Glomerular endothelial cell (primary cell): Measurements from ENCODE around the gene TBC1D2B. TPM values are rescaled to one million over a fixed set of nuclear protein-coding genes. Genes with fewer than 3 reads are reported as not detected.
"Not testable (repeated sequence)": the region's sequence is repeated elsewhere in the genome, so short reads cannot be mapped to it uniquely, and the experiment has no call there.

Source experiments
- DNase-seq: peaks from one replicate; pipeline ENCODE4 v3.0.0-alpha.2; 2011; ENCODE audit warnings: low read depth, low spot score; ENCODE audit errors: extremely low read depth
- total RNA-seq: library from RNA; depleted of rRNA; stranded (reverse); fragments of >200 nt; gene quantifications from 2 replicates; pipeline ENCODE4 v1.2.3, GENCODE V29; 2015

TBC1D2B gene
- total RNA-seq, 1 donor from 2014 or later, result 41.5 TPM

GRCh38 chr15:77980098-77980497 lies 97.4 kb downstream of the TBC1D2B start:
- DNase-seq, result no peak

- not testable (repeated sequence) for DNase-seq
Observed at GRCh38 chr15:77979157-77979556, 98.4 kb downstream of the TBC1D2B start.

- not testable (repeated sequence) for DNase-seq
Observed at GRCh38 chr15:77978759-77979145, 98.8 kb downstream of the TBC1D2B start.

GRCh38 chr15:77977903-77978758 lies 99.4 kb downstream of the TBC1D2B start:
- not testable (repeated sequence) for DNase-seq

- not testable (repeated sequence) for DNase-seq
Observed at GRCh38 chr15:77976760-77977525, 100.6 kb downstream of the TBC1D2B start.

GRCh38 chr15:77976095-77976450 lies 101.4 kb downstream of the TBC1D2B start:
- DNase-seq, result not testable (repeated sequence)

GRCh38 chr15:77975332-77976094 lies 102.0 kb downstream of the TBC1D2B start:
- DNase-seq, result no peak

- no peak for DNase-seq
Observed at GRCh38 chr15:77974416-77975331, 102.8 kb downstream of the TBC1D2B start.

GRCh38 chr15:77974098-77974414 lies 103.5 kb downstream of the TBC1D2B start:
- DNase-seq, result no peak

- not testable (repeated sequence) for DNase-seq
Observed at GRCh38 chr15:77973273-77974097, 104.0 kb downstream of the TBC1D2B start.

GRCh38 chr15:77972706-77973105 lies 104.8 kb downstream of the TBC1D2B start:
- not testable (repeated sequence) for DNase-seq

- DNase-seq, result not testable (repeated sequence)
Observed at GRCh38 chr15:77971875-77972274, 105.6 kb downstream of the TBC1D2B start.

- not testable (repeated sequence) for DNase-seq
Observed at GRCh38 chr15:77970813-77971360, 106.6 kb downstream of the TBC1D2B start.

GRCh38 chr15:77969055-77969454 lies 108.5 kb downstream of the TBC1D2B start:
- no peak for DNase-seq

GRCh38 chr15:77967798-77968197 lies 109.7 kb downstream of the TBC1D2B start:
- DNase-seq, result no peak

- DNase-seq, result not testable (repeated sequence)
Observed at GRCh38 chr15:77967235-77967615, 110.3 kb downstream of the TBC1D2B start.

GRCh38 chr15:77966540-77967234 lies 110.8 kb downstream of the TBC1D2B start:
- no peak for DNase-seq

GRCh38 chr15:77964193-77964592 lies 113.3 kb downstream of the TBC1D2B start:
- DNase-seq, result no peak
